Gastroesophageal sphincter (tissue), 4 donors: ENCODE measurements around the gene HOXD13. TPM values are rescaled to one million over a fixed set of nuclear protein-coding genes. Genes with fewer than 3 reads are reported as not detected.

Experiments used
- ATAC-seq: fragments of 150-250 bp; one replicate; pipeline ENCODE4 v1.9.1; 2016; ENCODE audit warnings: mild to moderate bottlenecking, moderate library complexity
- H3K27ac ChIP-seq, 4 donors: fragments of 200-600 bp; sonication (generic) in 3 of 4; 1 replicate in 3 of 4; 2 replicates in 1 of 4; pipeline ENCODE4 v1.5.1; 2016 to 2019
- H3K27me3 ChIP-seq: fragments of 200-600 bp; sonication (generic); one replicate; pipeline ENCODE4 v1.5.1; 2019
- H3K36me3 ChIP-seq, 2 donors: fragments of 200-600 bp; sonication (generic); one replicate each; pipeline ENCODE4 v1.5.1; 2019; ENCODE audit warnings: control low read depth in 1 of 2
- H3K4me1 ChIP-seq, 3 donors: fragments of 200-600 bp; sonication (generic); 1 replicate in 2 of 3; 2 replicates in 1 of 3; pipeline ENCODE4 v1.5.1; 2016 to 2019; ENCODE audit warnings: control low read depth in 2 of 3
- H3K4me3 ChIP-seq, 2 donors: fragments of 200-600 bp; sonication (generic); one replicate each; pipeline ENCODE4 v1.5.1; 2019; ENCODE audit warnings: mild to moderate bottlenecking in 1 of 2, moderate library complexity in 1 of 2
- H3K9me3 ChIP-seq, 3 donors: fragments of 200-600 bp; sonication (generic); one replicate each; pipeline ENCODE4 v1.5.1; 2017 to 2019; ENCODE audit warnings: control low read depth in 2 of 3
- CTCF ChIP-seq, 4 experiments: fragments of 200-600 bp in 2 of 4; fragments of 450-650 bp in 2 of 4; sonication (generic) in 1 of 4; IDR thresholded peaks; one replicate each; pipeline ENCODE4 v1.5.1; 2017 to 2019; ENCODE audit warnings: antibody characterized with exemption in 4 of 4, mild to moderate bottlenecking in 2 of 4, moderate library complexity in 2 of 4
- EP300 ChIP-seq: sonication (generic); formaldehyde crosslinking; IDR thresholded peaks from one replicate; pipeline ENCODE4 v1.6.1; 2017; ENCODE audit warnings: antibody characterized with exemption, mild to moderate bottlenecking
- POLR2A ChIP-seq, 2 donors: fragments of 450-650 bp; IDR thresholded peaks; one replicate each; pipeline ENCODE4 v1.6.1; 2017; ENCODE audit warnings: antibody characterized with exemption in 2 of 2, mild to moderate bottlenecking in 2 of 2, moderate library complexity in 1 of 2
- POLR2AphosphoS5 ChIP-seq: sonication (generic); formaldehyde crosslinking; IDR thresholded peaks from one replicate; pipeline ENCODE4 v1.6.1; 2017; ENCODE audit warnings: antibody characterized with exemption
- WGBS, 2 donors: methylation state at CpG; one replicate each; pipeline ENCODE4 v1.1.5; 2018; ENCODE audit warnings: low coverage in 1 of 2; 5-methylcytosine and 5-hydroxymethylcytosine counted together
- total RNA-seq, 4 donors: library from RNA; depleted of rRNA; stranded (reverse); fragments of >200 nt; gene quantifications; one replicate each; pipeline ENCODE4 v1.1.0, GENCODE V29; 2016

HOXD13 gene
- total RNA-seq, 4 donors from 2014 or later = not detected

- peaks cover 100% of the 10 kb centered on the region for H3K27me3 ChIP-seq
Measured at GRCh38 chr2:176087330-176088047, 5.0 kb upstream of the HOXD13 start.

DNA sequence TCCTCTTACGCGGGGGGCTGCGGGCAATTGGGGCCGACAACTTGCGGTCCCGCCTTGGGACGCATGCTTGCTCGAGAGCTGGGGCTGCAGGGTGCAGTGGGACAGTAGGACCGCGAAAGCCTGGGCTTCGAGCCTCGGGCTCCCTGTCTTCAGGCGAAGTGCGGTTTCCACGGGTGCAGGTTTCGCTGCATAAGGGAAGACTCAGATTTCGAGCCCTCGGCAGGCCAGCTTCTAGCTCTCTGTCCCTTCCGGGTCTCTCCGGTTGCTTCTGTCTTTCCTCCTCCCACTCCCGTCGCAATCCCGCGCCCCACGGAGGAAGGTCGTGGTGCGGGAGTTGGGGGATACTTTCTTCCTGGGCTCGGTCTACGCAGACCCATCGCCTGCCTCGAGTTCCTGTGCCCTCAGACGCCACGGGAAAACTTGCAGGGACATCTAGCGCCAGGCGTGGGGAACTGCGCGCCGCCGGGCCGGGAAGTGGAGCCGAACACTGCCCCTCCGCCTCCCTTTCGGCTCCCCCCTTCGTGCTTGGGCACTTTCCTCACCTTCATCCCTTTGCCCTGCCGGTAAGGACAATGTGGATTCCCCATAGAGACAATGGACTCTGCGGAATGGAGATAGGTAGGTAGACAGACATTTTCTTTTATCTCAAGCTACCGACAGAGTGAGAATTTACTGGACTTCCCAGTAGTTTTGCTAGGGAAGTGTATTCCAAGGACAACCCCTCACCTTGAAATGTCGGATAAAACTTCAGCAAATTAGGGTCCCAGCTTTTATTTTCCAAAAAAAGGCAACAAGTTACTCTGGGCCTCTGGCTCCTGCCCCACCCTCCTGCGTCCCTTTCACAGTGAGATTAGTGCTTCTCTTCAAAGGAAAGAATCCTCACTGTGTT lies 4.2 kb upstream of the HOXD13 start:
- Histone ChIP-seq H3K27me3 (peaks cover 100% of the 10 kb centered on the region), H3K27ac (no peak overlapping the region), H3K36me3 (no peaks in the 10 kb centered on the region), H3K4me1 (peaks cover 0 to 52% (median 32%) of the 10 kb centered on the region in 3 donors), H3K9me3 (no peaks in the 10 kb centered on the region), H3K4me3 (peak overlapping the region in 1 of 2 donors; percentile 38)
- WGBS, 2 donors = 11% methylated on average over 3 of the region's 49 CpGs; no CpG with 5 or more reads in 1 of the 2 donors
- TF ChIP-seq EP300 (no peak), POLR2AphosphoS5 (no peak), POLR2A (IDR thresholded peaks at IDR 0.05) (no peak), CTCF (IDR thresholded peaks at IDR 0.05) (peak in 3 of 4 experiments; percentile 56 to 82 (median 57))
- peak; percentile 47 for ATAC-seq

More at GRCh38 chr2:176087330-176088047, 5.0 kb upstream of the HOXD13 start:
- H3K36me3 ChIP-seq = no peaks in the 10 kb centered on the region
- WGBS, 2 donors = 11 to 57% methylated on average over 5 to 7 of the region's 29 CpGs
- peak overlapping the region in 1 of 2 donors; percentile 38 for H3K4me3 ChIP-seq
- H3K9me3 ChIP-seq = no peaks in the 10 kb centered on the region
- H3K4me1 ChIP-seq = peaks cover 0 to 52% (median 31%) of the 10 kb centered on the region in 3 donors
- H3K27ac ChIP-seq = no peak overlapping the region
- no peak for ATAC-seq
- TF ChIP-seq EP300 = no peak
- no peak for TF ChIP-seq POLR2A (IDR thresholded peaks at IDR 0.05)
- TF ChIP-seq POLR2AphosphoS5 = no peak
- TF ChIP-seq CTCF (IDR thresholded peaks at IDR 0.05) = no peak

- no peak for ATAC-seq
- Histone ChIP-seq H3K27ac (no peak overlapping the region), H3K27me3 (peaks cover 100% of the 10 kb centered on the region), H3K4me1 (peaks cover 0 to 53% (median 34%) of the 10 kb centered on the region in 3 donors), H3K9me3 (no peaks in the 10 kb centered on the region), H3K36me3 (no peaks in the 10 kb centered on the region), H3K4me3 (no peak overlapping the region)
- no peak for TF ChIP-seq CTCF (IDR thresholded peaks at IDR 0.05)
- TF ChIP-seq POLR2AphosphoS5 = no peak
- TF ChIP-seq EP300 = no peak
- no peak for TF ChIP-seq POLR2A (IDR thresholded peaks at IDR 0.05)
- WGBS, 2 donors = 7 to 11% methylated on average over 4 to 6 of the region's 6 CpGs
Measured at GRCh38 chr2:176088937-176089842, 3.3 kb upstream of the HOXD13 start.

GRCh38 chr2:176089843-176090395 lies 2.6 kb upstream of the HOXD13 start:
- no peak for ATAC-seq
- Histone ChIP-seq H3K9me3 (no peaks in the 10 kb centered on the region), H3K27me3 (peaks cover 100% of the 10 kb centered on the region), H3K36me3 (no peaks in the 10 kb centered on the region), H3K27ac (no peak overlapping the region), H3K4me1 (peaks cover 0 to 48% (median 30%) of the 10 kb centered on the region in 3 donors), H3K4me3 (no peak overlapping the region)
- TF ChIP-seq POLR2AphosphoS5 (no peak), EP300 (no peak), POLR2A (IDR thresholded peaks at IDR 0.05) (no peak), CTCF (IDR thresholded peaks at IDR 0.05) (no peak)
